ENCODE measurements around the gene HERC4.
"Not testable (repeated sequence)": the region's sequence is repeated elsewhere in the genome, so short reads cannot be mapped to it uniquely, and the experiment has no call there.

The HERC4 gene

GRCh38 chr10:68083953-68084352 lies 8.9 kb upstream of the HERC4 start:
- Histone ChIP-seq H3K4me3 (no peak overlapping the region), H3K27ac (no peak overlapping the region)
- no peak for TF ChIP-seq CTCF (IDR thresholded peaks at IDR 0.05)
- DNase-seq (ENCODE audit: low spot score), result no peak

GRCh38 chr10:68082872-68083271 lies 7.8 kb upstream of the HERC4 start:
- Histone ChIP-seq H3K4me3 (no peak overlapping the region), H3K27ac (no peak overlapping the region)
- no peak for TF ChIP-seq CTCF (IDR thresholded peaks at IDR 0.05)
- DNase-seq (ENCODE audit: low spot score), result no peak

GRCh38 chr10:68081916-68082315 lies 6.8 kb upstream of the HERC4 start:
- DNase-seq (ENCODE audit: low spot score), result no peak
- H3K27ac ChIP-seq, result no peak overlapping the region
- no peak for TF ChIP-seq CTCF (IDR thresholded peaks at IDR 0.05)
- no peak overlapping the region for H3K4me3 ChIP-seq

GRCh38 chr10:68080853-68081431 lies 5.9 kb upstream of the HERC4 start:
- DNase-seq (ENCODE audit: low spot score), result no peak
- Histone ChIP-seq H3K4me3 (no peak overlapping the region), H3K27ac (no peak overlapping the region)
- TF ChIP-seq CTCF (IDR thresholded peaks at IDR 0.05), result no peak

- no peak for DNase-seq (ENCODE audit: low spot score)
- TF ChIP-seq CTCF (IDR thresholded peaks at IDR 0.05), result no peak
- no peak overlapping the region for H3K27ac ChIP-seq
- no peak overlapping the region for H3K4me3 ChIP-seq
Observed at GRCh38 chr10:68079434-68079833, 4.4 kb upstream of the HERC4 start.

- no peak for DNase-seq (ENCODE audit: low spot score)
- TF ChIP-seq CTCF (IDR thresholded peaks at IDR 0.05), result no peak
Observed at GRCh38 chr10:68077026-68077425, 1.9 kb upstream of the HERC4 start.

GRCh38 chr10:68076081-68076480 lies 998 bp upstream of the HERC4 start:
- not testable (repeated sequence) for DNase-seq (ENCODE audit: low spot score); H3K27ac ChIP-seq; H3K4me3 ChIP-seq

More at GRCh38 chr10:68077026-68077425, 1.9 kb upstream of the HERC4 start:
- no peak overlapping the region for H3K27ac ChIP-seq
- no peak overlapping the region for H3K4me3 ChIP-seq

Measured in coronary artery (tissue), 2 donors.